Activated naive CD4-positive, alpha-beta T cell (primary cell): ENCODE data around the gene PPP2R3B.
"Not testable (repeated sequence)": the region's sequence is repeated elsewhere in the genome, so short reads cannot be mapped to it uniquely, and the experiment has no call there.

Source experiments
- DNase-seq, 4 experiments: peaks; one replicate each; lab custom pipeline; 2025; lab: John Stamatoyannopoulos, UW

PPP2R3B gene

GRCh38 chrX:338281-338835 lies 48.3 kb downstream of the PPP2R3B start:
- no peak for DNase-seq

GRCh38 chrX:337331-337831 lies 49.3 kb downstream of the PPP2R3B start:
- DNase-seq: no peak

- DNase-seq: no peak
These were observed 50.5 kb downstream of the PPP2R3B start for GRCh38 chrX:336227-336626.

GRCh38 chrX:335758-336155 lies 51.0 kb downstream of the PPP2R3B start:
- no peak for DNase-seq

DNA sequence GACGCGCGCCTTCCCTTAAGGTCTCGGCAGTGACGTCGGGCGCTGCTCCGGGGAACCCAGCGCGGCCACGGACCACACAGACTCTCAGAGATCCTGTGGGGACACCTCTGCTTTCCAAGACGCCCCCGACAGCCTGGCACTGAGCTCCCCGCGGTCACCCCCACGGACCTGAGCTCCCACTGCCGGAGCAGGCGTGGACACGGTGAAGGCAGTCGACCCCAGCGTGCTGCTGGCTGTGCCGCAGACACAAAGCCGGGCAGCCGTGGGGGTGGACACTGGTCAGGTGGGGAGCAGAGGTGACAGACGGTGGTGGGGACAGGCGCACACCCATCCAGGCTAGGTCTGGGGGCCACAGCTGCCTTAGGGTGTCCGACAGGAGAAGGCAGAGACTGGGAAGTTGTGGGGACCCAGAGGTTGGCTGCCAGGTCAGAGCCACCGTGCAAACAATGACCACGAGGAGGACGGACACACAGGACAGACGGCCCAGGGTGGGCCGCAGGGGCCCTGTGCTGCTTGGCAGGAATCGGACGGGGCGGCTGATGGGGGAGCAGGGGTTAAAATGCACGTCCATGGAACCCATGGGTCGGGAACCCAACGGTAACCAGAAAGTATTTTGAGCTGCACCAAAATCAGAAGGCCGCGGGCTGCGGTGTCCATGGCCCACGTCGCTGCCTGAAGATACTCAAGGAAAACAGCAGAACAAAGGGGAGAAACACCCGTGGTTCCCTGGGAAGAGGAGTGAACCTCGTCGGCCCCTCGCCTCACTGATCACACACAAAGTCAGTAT lies 51.5 kb downstream of the PPP2R3B start:
- DNase-seq: no peak

DNA sequence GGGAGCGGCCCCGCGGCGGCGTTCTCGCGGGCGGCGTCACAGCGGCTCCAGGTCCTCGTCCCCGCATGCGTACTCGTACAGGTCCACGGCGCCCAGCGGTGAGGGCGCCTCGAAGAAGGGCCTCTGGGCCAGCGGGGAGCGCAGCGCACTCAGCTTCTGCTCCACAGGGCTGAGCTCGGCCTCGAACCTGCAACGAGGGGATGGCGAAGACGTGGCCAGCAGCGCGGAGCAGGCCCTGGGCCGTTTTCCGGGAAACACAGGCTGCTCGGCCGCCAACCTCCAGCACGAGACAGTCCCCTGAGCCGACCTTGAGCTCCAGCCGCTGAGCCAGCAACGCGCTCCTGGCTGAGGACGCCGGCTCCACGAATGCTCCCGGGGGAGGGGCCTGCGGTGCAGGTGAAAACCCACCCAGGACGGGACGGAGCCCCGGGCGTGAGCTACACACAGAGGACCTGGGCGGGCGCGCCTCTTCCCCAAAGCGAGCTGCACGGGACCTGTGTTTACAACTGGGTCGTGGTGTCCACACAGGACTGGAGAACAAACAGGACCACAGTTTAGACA lies 52.3 kb downstream of the PPP2R3B start:
- no peak for DNase-seq

GRCh38 chrX:333611-334311 lies 52.9 kb downstream of the PPP2R3B start:
- DNase-seq: no peak

DNA sequence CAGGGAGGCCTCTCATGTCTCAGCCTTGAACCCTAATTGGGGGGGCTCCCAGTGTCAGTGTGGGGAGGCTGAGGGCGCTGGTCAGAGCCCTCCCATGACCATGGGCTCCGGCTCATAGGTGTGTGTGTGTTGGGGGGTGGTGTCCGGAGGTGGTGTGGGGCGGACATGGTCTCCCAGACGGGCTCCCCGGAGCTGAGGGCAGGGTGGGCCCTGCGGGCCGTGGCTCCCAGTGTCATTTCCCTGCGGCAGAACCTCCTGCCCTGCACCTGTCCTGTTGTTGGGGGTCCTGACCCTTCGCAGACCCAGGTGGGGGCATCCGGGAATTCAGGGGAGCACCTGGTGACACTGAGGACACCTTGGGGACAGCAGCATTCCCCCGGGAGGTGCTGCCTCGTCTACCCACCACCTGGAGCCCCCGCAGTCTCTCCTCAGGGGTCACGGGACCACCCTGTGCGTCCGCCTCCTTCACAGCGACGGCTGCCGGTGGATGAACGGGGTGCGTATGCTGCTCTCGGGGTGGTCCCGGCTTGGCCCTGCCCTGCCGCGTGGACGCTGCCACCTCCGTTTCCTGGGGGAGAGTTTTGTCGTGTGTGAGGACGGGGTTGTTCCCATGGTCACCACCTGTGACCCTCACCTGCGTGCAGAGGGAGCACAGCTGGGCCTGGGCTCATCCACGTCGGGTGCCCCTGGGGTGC lies 53.6 kb downstream of the PPP2R3B start:
- DNase-seq: no peak

GRCh38 chrX:332496-332860 lies 54.2 kb downstream of the PPP2R3B start:
- no peak for DNase-seq

GRCh38 chrX:331825-332495 lies 54.7 kb downstream of the PPP2R3B start:
- DNase-seq: no peak

DNA sequence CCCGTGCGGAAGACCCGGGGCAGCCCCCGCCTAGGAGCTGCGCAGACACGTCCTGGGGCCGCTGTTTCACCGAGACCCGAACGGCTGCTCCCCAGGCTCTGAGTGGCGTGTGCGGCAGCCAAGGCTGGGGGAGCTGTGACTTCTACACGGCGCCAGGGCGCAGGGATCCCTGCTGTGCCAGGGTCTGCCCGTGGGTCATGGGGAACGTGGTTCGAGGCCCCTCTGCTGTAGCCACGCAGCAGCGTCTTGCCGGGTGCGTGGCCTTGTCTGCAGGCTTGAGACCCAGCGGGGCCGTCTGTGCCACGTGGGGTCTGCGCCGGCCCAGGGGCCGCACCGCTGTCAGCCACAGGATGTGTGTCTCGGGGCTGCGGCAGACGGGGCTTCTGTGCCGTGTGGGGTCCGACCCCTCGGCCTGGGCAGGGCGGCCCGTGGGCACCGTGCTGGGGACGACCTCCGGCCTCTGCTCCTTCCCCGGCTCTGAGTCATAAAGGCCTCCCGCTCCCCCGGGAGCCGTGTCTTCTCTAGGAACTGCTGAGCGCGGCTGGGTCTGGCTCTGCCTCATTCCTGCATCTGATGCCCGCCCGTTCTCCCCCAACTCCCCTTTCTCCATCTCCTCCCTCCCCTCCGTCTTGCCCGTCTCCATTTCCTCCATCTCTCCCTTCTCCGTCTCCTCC lies 55.4 kb downstream of the PPP2R3B start:
- DNase-seq: no peak

GRCh38 chrX:330726-331150 lies 56.0 kb downstream of the PPP2R3B start:
- no peak for DNase-seq

- DNase-seq: not testable (repeated sequence)
These were observed 56.5 kb downstream of the PPP2R3B start for GRCh38 chrX:330141-330725.

DNA sequence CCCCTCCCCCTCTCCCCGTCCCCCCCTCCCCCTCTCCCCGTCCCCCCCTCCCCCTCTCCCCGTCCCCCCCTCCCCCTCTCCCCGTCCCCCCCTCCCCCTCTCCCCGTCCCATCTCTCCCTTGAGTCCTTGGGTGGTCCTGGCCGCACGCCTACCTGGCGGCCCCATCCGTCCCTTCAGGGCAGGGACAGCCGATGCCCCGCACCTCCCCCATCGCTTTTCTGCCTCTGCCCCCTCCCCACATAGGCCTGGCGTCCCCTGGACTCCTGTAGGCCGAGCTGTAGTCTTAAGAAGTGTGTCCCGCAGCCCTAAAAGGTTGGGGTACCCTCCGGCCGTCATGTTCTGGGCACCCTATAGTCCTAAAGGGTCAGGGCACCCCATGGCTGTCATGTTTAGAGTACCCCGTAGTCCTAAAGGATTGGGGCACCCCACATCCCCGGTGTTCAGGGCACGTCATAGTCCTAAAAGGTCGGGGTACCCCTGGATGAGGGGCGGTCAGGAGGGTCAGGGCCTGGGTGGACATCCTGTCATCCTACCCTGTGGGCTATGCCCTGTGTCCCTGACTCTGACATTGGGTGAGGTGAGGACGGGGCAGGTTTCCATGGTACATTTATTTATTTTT lies 57.3 kb downstream of the PPP2R3B start:
- no peak for DNase-seq

GRCh38 chrX:327660-328126 lies 59.0 kb downstream of the PPP2R3B start:
- no peak for DNase-seq

DNA sequence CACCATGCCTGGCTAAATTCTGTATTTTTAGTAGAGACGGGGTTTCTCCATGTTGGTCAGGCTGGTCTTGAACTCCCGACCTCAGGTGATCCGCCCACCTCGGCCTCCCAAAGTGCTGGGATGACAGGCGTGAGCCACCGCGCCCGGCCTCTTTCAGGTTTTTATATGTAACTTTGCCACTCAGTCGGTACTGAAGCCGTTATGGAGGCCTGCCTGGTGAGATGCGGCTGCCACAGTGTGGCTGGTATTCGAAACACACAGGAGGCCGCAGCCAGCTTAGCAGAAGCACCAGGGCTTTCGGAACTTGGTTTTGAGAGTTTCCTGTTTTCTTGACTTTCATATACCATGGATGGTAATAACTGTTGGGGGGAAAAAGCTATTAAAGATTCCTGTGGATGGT lies 62.0 kb downstream of the PPP2R3B start:
- DNase-seq: not testable (repeated sequence)

DNA sequence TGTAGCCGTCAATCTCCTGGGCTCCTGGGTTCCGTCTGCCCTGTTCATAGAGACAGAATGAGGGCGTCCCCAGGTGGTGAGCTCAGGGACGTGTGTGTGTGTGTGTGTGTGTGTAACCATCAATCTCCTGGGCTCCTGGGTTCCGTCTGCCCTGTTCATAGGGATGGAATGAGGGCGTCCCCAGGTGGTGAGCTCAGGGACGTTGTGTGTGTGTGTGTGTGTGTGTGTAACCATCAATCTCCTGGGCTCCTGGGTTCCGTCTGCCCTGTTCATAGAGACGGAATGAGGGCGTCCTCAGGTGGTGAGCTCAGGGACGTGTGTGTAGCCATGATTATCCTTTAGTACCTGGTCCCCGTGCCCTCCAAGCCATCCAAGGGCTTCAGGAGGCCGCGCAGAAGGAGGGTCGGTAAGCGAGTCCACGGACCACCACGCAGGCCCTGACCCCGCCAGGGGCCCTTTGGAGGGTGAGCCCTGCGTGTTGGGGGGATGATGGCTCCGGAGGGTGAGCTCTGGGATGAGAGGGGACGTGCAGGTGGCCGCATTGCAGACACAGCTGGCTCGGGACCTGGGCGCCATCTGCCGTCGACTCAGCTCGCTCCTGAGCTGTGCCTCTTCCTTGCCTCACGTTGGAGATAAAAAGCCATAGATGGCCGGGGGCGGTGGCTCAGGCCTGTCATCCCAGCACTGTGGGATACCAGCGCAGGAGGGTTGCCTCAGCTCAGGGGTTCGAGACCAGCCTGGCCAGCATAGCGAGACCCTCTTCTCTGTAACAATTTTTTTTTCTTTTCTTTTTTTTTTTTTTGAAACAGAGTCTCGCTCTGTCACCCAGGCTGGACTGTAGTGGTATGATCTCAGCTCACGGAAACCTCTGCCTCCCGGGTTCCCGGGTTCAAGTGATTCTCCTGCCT lies 62.7 kb downstream of the PPP2R3B start:
- DNase-seq: no peak

DNA sequence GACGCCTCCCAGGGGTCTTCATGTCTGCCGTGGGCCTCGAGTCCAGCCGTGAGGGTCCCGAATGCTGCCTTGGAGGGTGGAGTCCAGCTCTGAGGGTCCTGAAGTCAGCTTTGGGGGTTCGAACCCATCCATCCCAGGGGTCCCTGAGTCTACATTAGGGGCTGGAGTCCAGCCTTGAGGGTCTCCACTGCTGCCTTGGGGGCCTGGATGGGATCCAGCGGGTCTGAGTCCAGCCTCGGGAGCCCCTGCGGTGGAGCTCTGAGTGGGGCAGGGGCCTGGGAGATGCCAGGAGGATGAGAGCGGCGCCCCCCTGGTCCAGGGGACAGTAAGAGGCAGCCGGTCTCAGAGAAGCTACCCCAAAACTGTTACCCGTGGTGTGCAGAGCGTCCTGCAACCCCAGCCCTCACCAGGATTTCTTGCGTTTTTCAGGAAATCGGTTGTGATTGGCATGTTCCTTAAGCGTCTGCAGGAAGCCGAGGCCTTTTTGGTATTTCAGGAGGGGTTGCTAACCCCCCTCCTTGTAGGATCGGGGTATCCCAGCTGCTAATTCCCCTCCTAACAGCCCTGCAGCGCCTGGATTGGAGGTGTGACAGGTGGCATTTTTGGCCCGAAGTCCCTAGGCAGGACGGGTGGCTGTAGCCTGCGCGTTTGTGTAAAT lies 66.5 kb downstream of the PPP2R3B start:
- no peak for DNase-seq
